ENCODE measurements around the gene ACTRT3.
"Not testable (repeated sequence)": the region's sequence is repeated elsewhere in the genome, so short reads cannot be mapped to it uniquely, and the experiment has no call there.

The ACTRT3 gene

DNA sequence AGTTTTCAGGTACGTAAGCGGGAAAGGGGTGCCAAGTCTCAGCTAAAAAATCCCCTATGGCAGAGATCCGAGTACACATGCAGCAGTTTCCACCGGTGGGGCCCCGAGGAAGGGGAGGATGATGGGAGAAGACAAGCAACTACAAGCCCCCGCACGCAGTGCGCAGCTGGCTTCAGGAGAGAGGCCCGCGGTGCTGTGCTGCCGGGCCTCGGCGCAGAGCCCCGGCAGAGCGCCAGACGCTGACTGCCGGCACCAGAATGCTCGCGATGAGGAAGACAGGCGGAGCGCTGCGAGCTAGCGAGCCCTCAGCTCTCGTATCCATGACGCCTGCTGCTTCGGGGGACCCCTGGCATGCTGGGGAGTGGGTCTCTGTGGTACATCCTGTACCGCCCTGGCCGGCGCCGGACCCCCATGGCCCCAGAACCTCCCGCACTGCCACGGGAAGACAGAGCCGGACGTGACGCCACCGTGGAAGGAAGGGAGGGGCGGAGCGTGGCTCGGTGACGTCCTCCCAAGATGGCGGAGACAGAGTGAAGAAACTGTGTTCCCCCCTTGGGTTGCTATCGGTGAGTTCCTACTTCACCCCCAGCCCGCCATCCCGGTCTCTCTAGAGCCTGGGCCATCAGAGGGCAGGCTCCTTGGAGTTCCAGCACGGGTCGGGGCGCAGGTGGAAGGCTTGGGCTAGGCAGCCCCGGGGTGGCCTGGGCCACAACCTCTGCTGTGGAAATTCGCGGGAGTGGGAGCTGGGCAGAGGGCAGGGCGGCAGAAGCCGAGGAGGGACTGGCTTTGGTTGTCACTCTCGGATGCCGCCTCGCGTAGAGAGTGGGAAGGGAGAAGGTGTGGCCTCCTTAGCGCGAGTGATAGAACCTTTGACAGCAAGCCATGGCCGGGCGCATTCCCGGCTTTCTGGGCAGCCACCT lies 3.8 kb upstream of the ACTRT3 start, which contains the start of gene MYNN:
TSS of gene MYNN (plus strand) at position 500 of the 920 bp plus-strand sequence. CDS start 900 bp downstream, outside the sequence.
- DNase-seq (ENCODE audit: low spot score) = peak; percentile 88

- peak; percentile 71 for DNase-seq (ENCODE audit: low spot score)
Observed at GRCh38 chr3:169772305-169772896, 3.0 kb upstream of the ACTRT3 start.

- DNase-seq (ENCODE audit: low spot score) = peak; percentile 28
Observed at GRCh38 chr3:169771497-169772304, 2.3 kb upstream of the ACTRT3 start.

GRCh38 chr3:169764882-169765612 lies 4.3 kb downstream of the ACTRT3 start, which contains the start of gene TERC:
TERC (minus strand) TSS chr3:169765060.
- DNase-seq (ENCODE audit: low spot score) = peak; percentile 93

DNA sequence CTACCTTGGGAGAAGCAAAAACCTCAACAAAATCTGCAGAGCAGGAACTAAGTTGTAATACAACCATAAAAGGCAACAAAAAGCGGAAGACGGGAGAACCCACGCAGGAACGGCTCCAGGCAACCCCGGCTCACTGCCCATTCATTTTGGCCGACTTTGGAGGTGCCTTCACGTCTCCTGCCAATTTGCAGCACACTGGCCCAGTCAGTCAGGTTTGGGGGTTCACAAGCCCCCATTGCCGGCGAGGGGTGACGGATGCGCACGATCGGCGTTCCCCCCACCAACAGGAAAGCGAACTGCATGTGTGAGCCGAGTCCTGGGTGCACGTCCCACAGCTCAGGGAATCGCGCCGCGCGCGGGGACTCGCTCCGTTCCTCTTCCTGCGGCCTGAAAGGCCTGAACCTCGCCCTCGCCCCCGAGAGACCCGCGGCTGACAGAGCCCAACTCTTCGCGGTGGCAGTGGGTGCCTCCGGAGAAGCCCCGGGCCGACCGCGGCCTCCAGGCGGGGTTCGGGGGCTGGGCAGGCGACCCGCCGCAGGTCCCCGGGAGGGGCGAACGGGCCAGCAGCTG lies 5.0 kb downstream of the ACTRT3 start:
- DNase-seq (ENCODE audit: low spot score) = peak; percentile 55

- no peak for DNase-seq (ENCODE audit: low spot score)
Observed at GRCh38 chr3:169760479-169760878, 8.9 kb downstream of the ACTRT3 start.

GRCh38 chr3:169759256-169759655 lies 10.1 kb downstream of the ACTRT3 start:
- DNase-seq (ENCODE audit: low spot score) = no peak

DNA sequence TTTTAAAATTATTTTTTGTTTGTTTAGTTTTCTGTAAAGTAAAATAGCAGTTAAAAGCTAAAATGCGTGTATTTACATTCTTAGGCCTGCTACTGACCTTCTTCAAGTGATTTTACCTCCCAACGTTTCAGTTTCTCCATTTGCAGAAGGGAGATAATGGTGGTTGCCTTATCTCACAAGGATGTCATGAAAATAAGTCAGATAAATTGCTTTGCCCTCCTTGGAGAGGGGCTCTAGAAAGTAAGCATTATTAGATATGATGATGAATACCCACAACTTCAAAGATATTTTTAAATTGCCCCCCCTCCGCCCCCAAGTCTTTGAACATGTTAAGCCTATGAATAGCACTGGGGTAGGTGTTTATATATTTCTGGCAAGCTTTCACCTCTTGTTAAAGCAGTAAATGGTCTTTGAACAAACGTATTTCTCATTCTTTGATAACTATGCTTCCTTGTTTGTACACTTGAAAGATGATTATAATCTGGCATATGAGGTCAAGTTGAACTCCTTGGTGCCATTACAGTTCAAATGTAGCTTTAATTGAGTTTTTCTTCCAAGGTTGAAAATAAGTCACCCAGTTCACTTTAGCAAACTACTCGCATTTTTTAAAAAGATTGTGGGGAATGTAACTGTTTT lies 10.9 kb downstream of the ACTRT3 start:
- no peak for DNase-seq (ENCODE audit: low spot score)

DNA sequence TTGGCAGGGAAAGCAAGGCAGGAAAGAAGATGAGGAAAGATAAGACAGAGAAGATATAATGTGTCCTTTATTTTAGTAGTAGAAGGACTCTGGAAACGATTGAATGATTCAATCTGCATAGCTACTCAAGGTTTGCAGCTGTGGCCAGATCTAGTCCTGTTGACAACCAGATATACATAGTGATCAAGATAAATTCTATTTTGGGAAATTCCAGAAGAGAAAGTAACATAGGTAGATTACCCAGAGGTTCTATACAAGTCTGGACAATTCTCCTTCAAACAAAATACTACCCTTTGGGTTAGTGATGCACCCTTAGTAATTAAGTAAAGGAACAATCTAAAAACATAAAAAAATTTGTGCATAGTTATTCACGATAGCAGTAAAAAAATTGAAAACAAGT lies 13.9 kb downstream of the ACTRT3 start:
- DNase-seq (ENCODE audit: low spot score) = no peak

DNA sequence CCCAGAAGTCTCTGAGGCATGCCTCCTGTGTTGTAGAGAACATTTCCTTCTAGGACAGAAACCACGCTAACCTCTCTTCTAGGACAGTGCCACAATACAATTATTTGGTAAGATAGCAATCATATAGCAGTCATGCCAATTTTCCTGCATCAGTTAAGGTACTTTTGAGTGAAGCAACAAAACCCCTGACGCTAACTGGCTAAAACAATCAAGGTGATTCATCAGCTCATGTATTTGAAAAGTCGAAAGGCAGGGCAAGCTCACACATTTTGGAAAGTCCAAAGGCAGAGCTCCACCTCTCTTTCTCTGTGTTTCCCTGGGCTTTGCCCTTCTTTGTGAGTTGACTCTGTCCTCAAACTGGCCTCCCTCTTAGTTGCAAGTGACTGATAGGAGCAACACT lies 14.7 kb downstream of the ACTRT3 start:
- DNase-seq (ENCODE audit: low spot score) = no peak

GRCh38 chr3:169751875-169752274 lies 17.5 kb downstream of the ACTRT3 start:
- no peak for DNase-seq (ENCODE audit: low spot score)

DNA sequence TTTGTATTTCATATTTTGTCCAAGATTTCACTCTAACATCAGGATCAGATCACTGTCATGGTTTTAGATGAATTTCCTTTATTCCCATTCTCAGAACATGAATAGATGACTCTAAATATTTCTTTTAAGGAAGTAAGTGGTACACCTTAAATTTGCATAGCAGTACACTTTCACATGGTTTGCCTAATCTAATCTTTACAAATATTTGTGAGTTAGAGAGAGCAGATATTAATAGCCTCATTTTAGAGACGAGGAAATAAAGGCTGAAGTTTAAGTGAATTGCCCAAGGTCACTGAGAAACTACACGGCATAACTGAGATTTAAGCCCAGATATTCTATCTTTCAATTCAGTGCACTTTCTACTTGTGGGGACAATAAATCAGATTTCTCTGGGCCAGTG lies 18.7 kb downstream of the ACTRT3 start:
- no peak for DNase-seq (ENCODE audit: low spot score)

DNA sequence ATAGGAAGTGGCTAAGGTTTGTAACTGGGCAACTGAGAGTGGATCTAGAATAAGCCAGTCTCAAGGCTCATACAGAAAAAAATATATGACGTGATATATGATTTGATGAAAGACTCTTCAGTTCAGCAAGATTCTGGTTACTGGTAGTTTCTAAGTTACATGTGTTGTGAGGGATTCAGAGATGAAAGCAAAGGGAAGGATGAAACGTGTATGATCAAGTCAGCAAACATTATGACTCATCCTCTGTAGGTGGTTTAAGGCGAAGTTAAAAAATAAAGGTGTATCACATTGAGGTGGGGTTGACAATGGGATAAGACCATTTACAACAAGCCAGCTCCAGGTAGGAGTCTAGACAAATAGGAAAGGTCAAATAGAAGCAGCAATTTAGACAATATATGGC lies 20.7 kb downstream of the ACTRT3 start:
- no peak for DNase-seq (ENCODE audit: low spot score)

DNA sequence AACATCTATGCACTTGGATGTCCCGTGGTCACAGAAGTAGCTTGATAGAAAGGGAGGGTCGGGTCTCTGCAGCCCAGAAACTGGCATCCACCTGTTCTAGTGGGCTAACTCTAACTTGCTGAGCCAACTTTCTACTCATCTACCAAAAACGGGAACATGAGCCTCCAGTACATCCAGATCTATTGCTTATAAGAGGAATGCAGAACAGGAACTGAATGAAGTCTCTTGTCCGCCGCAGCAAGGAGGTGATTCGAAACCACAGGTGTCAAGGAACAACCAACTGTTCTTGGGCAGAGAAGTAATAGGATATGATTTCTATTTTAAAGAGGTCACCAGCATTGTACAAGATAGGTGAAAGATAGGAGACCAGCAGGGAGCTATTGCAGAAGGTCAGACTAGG lies 22.4 kb downstream of the ACTRT3 start:
- no peak for DNase-seq (ENCODE audit: low spot score)

DNA sequence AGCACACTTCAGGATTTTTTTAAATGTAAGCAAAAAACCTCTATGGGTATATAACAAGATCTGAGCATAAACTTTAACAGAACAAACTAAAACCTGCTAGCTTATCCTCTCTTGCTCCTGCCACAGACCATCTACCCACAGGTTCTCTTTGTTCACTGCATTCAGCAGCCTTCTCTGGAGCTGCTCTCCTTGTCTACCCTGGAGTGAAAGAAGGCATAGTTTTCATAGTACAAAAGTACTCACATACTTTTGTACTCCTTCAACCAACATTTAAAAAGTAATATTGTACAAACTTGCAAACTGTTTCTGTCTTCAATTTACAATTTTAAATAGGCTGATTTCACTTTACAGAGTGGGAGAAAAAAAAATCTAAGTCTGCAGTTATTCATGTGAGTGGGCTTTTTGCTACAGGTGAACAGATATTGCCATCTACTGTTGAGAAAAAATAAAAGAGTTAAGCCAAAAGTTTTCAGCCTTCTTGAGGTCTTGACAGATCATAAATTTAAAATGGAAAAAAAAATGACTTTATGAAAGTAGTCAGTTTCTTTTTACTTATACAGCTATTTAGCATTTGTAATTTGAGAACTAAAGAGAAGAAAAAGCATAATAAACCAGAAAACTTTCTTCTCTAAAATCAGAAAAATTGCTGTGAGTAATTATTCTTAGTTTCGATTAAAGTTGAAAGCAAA lies 24.9 kb downstream of the ACTRT3 start:
- DNase-seq (ENCODE audit: low spot score) = no peak

GRCh38 chr3:169739067-169739466 lies 30.3 kb downstream of the ACTRT3 start:
- no peak for DNase-seq (ENCODE audit: low spot score)

DNA sequence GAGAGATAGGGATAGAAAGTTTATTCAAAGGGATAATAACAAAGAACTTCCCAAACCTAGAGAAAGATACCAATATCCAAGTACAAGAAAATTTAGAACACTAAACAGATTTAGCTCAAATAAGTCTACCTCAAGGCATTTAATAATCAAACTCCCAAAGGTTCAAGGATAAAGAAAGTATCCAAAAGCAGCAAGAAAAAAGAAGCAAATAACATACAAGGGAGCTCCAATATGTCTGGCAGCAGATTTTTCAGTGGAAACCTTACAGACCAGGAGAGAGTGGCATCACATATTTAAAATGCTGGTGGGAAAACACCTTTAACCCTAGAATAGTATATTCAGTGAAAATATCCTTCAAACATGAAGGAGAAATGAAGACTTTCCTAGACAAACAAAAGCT lies 37.5 kb downstream of the ACTRT3 start:
- DNase-seq (ENCODE audit: low spot score) = not testable (repeated sequence)

DNA sequence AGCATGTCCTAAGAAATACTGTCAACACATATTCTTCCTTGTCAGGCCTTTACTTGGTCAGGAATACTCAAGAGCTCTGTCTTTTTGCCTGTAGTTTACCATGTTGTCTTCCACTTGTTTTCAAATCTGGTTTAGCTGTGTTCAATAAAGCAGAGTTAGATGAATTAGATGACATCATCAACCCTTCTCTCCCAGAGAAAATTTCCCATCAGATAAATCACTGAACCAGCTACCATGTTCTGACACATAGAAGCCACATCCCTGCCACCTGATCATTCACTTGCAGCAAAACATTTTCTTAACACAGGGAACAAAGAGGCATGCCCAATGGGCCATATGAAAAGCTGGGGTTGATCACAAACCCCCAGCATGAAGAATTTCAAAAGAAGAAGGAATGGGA lies 46.6 kb downstream of the ACTRT3 start:
- no peak for DNase-seq (ENCODE audit: low spot score)

GRCh38 chr3:169718415-169718814 lies 50.9 kb downstream of the ACTRT3 start:
- DNase-seq (ENCODE audit: low spot score) = not testable (repeated sequence)

Measured in AG20443 (cell line).